Measurements from ENCODE around the gene GRB10. TPM values are rescaled to one million over a fixed set of nuclear protein-coding genes. Genes with fewer than 3 reads are reported as not detected.
A peak's percentile ranks its signal among the peaks of the same experiment; 100 is the strongest.

Gene GRB10
- 1 to 10 TPM; 6.3 to 6.6 TPM for total RNA-seq

DNA sequence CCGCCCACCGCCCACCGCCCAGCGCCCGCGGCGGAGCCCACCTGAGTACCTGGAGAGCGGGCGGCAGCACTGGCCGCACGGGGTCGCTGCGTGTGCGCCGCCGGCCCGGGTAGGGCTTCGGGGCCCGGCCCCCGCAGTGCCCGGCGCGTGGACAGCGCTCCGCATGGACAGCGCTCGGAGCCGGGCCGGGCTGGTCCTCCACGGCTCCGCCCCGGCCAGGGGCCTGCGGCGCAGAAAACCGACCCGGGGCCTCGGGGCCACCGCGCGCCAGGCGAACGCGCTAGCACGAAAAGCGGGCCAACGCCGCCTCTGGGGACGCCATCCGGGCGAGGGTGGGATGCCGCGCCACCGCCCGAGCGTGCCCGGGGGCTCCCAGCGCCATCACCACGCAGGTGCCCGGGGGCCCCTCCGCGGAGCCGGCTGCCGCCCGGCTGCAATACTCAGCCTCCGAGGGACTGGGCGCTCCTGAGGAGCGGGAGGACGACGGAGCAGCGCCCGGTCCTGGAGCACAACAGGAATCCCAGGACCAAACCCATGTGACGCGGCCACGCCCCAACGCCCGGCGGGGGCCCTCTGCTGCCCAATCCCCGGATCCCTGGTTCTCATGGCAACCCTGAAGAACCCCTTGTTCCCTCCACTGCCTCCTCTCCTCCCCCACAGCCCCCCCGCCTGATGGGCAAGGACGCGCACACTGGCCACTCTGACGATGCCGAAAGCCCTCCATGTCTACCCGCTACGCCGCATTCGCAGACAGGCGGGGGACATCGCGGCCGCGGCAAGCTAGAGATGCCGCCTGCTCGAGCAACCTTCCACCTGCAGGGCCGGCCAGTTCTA lies at the start of gene GRB10:
TSS of gene GRB10 (minus strand) at position 522 of the 834 bp plus-strand sequence. CDS start 50,574 bp downstream, outside the sequence.
- H3K36me3 Mint-ChIP-seq (ENCODE audit: low read depth) = no peaks in the 10 kb centered on the region
- H3K27ac Mint-ChIP-seq = no peak within 1 kb of the TSS
- H3K27me3 Mint-ChIP-seq (ENCODE audit: low read depth) = peaks cover 49% of the 10 kb centered on the region
- ChIA-PET CTCF (no interaction called here), POLR2A (no interaction called here)
- DNase-seq = no peak
- peaks cover 14% of the 10 kb centered on the region for H3K4me1 Mint-ChIP-seq (ENCODE audit: low read depth)
- peak within 1 kb of the TSS; percentile 44 for H3K4me3 Mint-ChIP-seq
- H3K9me3 Mint-ChIP-seq (ENCODE audit: insufficient read depth) = no peaks in the 10 kb centered on the region
- peak; percentile 49 for ATAC-seq

DNA sequence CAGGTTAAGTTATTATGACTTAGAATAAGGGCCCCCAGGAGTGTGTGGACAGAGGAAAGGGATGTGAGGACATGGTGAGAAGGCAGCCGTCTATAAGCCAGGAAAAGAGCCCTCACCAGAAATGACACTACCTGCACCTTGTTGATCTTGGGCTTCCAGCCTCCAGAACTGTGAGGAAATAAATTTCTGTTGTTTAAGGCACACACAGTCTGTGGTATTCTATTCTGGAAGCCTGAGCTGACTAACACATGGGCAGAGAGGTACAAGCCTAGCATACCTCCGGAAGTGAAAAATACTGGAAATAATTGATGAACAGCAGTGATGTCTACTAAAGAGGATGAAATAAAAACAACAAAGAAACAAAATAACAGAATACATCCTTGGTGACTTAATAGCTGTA lies 46.1 kb upstream of the GRB10 start:
- Mint-ChIP-seq H3K27ac (no peak overlapping the region), H3K4me3 (no peak overlapping the region), H3K36me3 (ENCODE audit: low read depth) (no peaks in the 10 kb centered on the region), H3K27me3 (ENCODE audit: low read depth) (peaks cover 32% of the 10 kb centered on the region), H3K9me3 (ENCODE audit: insufficient read depth) (no peaks in the 10 kb centered on the region), H3K4me1 (ENCODE audit: low read depth) (peaks cover 38% of the 10 kb centered on the region)
- ATAC-seq (no peak), DNase-seq (no peak)
- CTCF ChIA-PET = no interaction called here
- POLR2A ChIA-PET = no interaction called here

DNA sequence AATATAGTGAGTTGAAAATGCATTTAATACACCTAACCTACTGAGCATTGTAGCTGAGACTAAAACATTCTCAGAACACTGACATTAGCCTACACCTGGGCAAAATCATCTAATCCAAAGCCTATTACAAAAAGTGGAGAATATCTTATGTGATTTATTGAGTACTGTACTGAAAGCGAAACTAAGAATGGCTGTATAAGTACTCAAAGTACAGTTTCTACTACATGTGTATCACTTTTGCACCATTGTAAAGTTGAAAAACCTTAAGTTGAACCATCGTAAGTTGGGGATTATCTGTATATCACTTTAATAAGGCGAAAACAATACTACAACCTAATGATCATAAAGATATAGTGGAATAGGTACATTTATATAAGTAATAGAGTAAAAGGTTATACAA lies 45.4 kb upstream of the GRB10 start:
- no peaks in the 10 kb centered on the region for H3K36me3 Mint-ChIP-seq (ENCODE audit: low read depth)
- peaks cover 26% of the 10 kb centered on the region for H3K27me3 Mint-ChIP-seq (ENCODE audit: low read depth)
- H3K4me1 Mint-ChIP-seq (ENCODE audit: low read depth) = peaks cover 31% of the 10 kb centered on the region
- no peak for DNase-seq
- H3K9me3 Mint-ChIP-seq (ENCODE audit: insufficient read depth) = no peaks in the 10 kb centered on the region
- ATAC-seq = no peak
- ChIA-PET CTCF (no interaction called here), POLR2A (no interaction called here)
- H3K27ac Mint-ChIP-seq = no peak overlapping the region
- no peak overlapping the region for H3K4me3 Mint-ChIP-seq

DNA sequence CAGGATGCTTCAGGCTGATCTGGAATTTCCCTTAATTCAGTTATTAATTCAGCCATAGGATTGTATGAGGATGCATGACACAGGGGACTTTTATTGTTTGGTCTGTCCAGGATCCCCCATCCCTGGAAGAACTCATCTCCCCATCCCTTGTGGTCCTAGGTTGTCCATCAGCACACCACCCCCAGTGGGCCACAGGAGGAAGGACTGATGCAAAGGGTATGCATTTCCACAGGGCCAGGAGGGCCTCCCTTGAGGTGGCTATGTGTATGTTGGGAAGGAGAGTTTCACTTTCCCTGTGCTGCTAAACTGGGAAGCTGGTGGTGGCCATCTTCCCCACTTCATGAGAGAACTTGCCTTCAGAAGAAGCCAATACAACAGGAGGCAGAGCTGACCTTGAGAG lies 44.6 kb upstream of the GRB10 start:
- ChIA-PET CTCF (no interaction called here), POLR2A (no interaction called here)
- no peaks in the 10 kb centered on the region for H3K36me3 Mint-ChIP-seq (ENCODE audit: low read depth)
- H3K27me3 Mint-ChIP-seq (ENCODE audit: low read depth) = peaks cover 24% of the 10 kb centered on the region
- ATAC-seq = no peak
- H3K9me3 Mint-ChIP-seq (ENCODE audit: insufficient read depth) = no peaks in the 10 kb centered on the region
- H3K4me1 Mint-ChIP-seq (ENCODE audit: low read depth) = peaks cover 23% of the 10 kb centered on the region
- no peak overlapping the region for H3K4me3 Mint-ChIP-seq
- H3K27ac Mint-ChIP-seq = no peak overlapping the region
- no peak for DNase-seq

DNA sequence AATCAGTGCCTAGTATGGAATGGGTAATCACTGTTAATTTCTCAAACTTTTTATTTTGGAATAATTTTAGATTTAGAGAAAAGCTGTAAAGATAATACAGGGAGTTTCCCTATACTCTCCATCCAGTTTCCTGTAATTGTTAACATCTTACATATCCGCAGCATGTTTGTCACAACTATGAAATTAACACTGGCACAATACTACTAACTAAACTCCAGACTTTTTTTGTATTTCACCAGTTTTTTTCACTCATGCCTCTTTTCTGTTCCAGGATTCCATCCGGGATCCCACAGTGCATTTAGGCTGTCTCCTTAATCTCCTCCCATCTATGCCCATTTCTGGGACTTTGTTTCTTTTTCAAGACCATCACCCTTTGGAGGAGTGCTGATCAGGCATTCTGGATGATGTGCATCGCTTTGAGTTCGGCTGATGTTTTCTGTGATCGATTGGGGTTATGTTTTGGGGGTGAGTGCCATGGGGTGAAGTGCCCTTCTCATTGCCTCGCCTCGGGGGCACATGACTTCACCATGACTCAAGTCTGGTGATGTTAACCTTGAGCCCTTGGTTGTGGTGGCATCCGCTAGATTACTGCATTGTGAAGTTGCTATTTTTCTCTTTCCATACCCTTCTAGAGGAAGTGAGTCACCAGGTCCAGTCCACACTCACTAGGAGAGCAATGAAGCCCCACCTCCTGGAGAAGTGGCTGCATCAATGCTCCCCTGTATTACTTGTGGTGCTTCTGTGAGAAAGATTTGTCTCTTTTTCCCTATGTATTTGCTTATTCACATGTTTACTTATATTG lies 43.9 kb upstream of the GRB10 start:
- ChIA-PET CTCF (no interaction called here), POLR2A (no interaction called here)
- Mint-ChIP-seq H3K4me3 (no peak overlapping the region), H3K9me3 (ENCODE audit: insufficient read depth) (no peaks in the 10 kb centered on the region), H3K36me3 (ENCODE audit: low read depth) (no peaks in the 10 kb centered on the region), H3K4me1 (ENCODE audit: low read depth) (peaks cover 18% of the 10 kb centered on the region), H3K27ac (no peak overlapping the region), H3K27me3 (ENCODE audit: low read depth) (peaks cover 22% of the 10 kb centered on the region)
- peak; percentile 53 for DNase-seq
- ATAC-seq = peak; percentile 89

DNA sequence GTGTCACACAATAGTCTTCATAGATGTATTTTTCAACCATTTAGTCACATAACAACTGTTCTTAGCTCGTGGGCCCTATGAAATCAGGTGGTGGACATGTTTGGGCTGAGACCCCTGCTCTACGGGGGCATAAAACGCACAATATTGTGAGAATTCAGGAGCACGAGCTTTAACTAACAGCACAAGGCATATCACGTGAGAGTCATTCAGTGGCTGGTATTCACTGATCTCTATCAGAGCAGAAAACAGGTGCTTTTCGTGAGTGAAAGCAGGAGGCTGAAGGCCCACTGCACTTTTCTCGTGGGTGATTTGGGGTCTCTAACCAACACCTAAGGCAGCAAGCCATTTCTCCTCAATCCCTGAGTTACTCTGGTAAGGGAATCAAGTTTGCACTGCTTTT lies 42.8 kb upstream of the GRB10 start:
- DNase-seq (no peak), ATAC-seq (no peak)
- Mint-ChIP-seq H3K4me3 (no peak overlapping the region), H3K27ac (no peak overlapping the region), H3K36me3 (ENCODE audit: low read depth) (no peaks in the 10 kb centered on the region), H3K4me1 (ENCODE audit: low read depth) (peaks cover 18% of the 10 kb centered on the region), H3K9me3 (ENCODE audit: insufficient read depth) (no peaks in the 10 kb centered on the region), H3K27me3 (ENCODE audit: low read depth) (peaks cover 24% of the 10 kb centered on the region)
- CTCF ChIA-PET = no interaction called here
- POLR2A ChIA-PET = no interaction called here

DNA sequence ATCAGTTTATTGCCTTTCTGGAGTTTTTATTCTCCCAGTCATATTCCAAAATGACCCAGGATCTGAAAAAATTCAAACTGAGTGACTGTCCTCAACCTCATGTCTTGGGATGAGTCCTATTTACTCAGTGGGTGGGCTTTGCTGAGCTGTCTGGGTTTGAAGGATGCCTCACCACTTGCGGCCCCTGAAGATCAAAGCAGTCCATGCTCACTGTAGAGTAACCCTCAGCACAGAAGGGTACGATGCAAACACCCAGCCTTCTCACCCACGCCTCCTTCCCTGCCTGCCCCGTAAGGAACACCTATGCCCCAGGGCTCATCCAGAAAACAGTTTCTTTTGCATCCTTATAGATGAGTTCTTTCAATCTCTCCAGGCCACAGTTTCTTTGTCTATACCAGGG lies 42.2 kb upstream of the GRB10 start:
- DNase-seq (no peak), ATAC-seq (no peak)
- no peak overlapping the region for H3K4me3 Mint-ChIP-seq
- peaks cover 18% of the 10 kb centered on the region for H3K4me1 Mint-ChIP-seq (ENCODE audit: low read depth)
- POLR2A ChIA-PET = no interaction called here
- H3K36me3 Mint-ChIP-seq (ENCODE audit: low read depth) = no peaks in the 10 kb centered on the region
- peaks cover 20% of the 10 kb centered on the region for H3K27me3 Mint-ChIP-seq (ENCODE audit: low read depth)
- H3K9me3 Mint-ChIP-seq (ENCODE audit: insufficient read depth) = no peaks in the 10 kb centered on the region
- no peak overlapping the region for H3K27ac Mint-ChIP-seq
- CTCF ChIA-PET = no interaction called here

DNA sequence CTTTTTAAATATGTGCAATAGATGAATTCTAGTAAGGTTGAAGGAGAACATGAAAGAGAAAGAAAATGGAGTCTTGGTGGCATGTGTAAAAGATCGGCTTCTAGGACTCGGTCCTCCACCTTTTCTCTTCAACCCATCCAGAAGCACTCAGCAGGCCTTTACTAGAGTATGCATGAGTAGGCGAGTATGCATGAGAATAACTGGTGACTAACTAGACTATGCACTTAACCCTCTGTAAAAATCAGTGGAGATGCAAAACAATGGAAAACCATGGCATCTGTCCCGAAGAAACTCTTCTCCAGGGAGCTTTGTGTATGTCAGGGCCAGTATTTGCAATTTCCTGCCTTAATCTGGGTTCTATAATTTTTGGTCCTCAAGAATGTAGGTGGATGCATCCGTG lies 40.0 kb upstream of the GRB10 start:
- H3K27me3 Mint-ChIP-seq (ENCODE audit: low read depth) = peaks cover 18% of the 10 kb centered on the region
- H3K4me1 Mint-ChIP-seq (ENCODE audit: low read depth) = peaks cover 15% of the 10 kb centered on the region
- no peak overlapping the region for H3K27ac Mint-ChIP-seq
- no peak overlapping the region for H3K4me3 Mint-ChIP-seq
- no peaks in the 10 kb centered on the region for H3K9me3 Mint-ChIP-seq (ENCODE audit: insufficient read depth)
- ATAC-seq = no peak
- no peak for DNase-seq
- ChIA-PET CTCF (no interaction called here), POLR2A (interaction anchor here (0.6 kb wide), 1 partner anchor 11 kb away, joined by 3 read pairs; no protein-coding TSS in a partner anchor)
- no peaks in the 10 kb centered on the region for H3K36me3 Mint-ChIP-seq (ENCODE audit: low read depth)

DNA sequence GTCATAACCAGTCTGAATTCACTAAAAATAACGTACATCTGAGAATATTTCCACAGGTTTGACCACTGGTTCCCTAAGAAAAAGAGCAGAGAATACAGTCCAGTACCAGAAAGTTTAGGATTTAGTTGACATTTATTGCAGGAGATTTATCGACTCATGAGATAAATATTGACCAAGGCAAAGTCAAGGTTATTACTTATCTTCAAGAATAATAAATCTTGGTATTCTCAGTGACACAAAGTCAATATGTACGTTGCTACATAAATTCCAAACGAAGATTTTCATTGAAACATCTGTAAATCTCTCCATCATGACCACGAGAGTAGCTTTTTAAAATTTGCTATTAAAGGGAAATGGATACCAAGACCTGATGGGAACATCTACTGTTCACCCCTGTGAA lies 39.4 kb upstream of the GRB10 start:
- Mint-ChIP-seq H3K4me3 (no peak overlapping the region), H3K9me3 (ENCODE audit: insufficient read depth) (no peaks in the 10 kb centered on the region), H3K36me3 (ENCODE audit: low read depth) (no peaks in the 10 kb centered on the region), H3K27me3 (ENCODE audit: low read depth) (peaks cover 18% of the 10 kb centered on the region), H3K4me1 (ENCODE audit: low read depth) (peaks cover 9% of the 10 kb centered on the region), H3K27ac (no peak overlapping the region)
- DNase-seq = no peak
- no peak for ATAC-seq
- ChIA-PET POLR2A (no interaction called here), CTCF (no interaction called here)

DNA sequence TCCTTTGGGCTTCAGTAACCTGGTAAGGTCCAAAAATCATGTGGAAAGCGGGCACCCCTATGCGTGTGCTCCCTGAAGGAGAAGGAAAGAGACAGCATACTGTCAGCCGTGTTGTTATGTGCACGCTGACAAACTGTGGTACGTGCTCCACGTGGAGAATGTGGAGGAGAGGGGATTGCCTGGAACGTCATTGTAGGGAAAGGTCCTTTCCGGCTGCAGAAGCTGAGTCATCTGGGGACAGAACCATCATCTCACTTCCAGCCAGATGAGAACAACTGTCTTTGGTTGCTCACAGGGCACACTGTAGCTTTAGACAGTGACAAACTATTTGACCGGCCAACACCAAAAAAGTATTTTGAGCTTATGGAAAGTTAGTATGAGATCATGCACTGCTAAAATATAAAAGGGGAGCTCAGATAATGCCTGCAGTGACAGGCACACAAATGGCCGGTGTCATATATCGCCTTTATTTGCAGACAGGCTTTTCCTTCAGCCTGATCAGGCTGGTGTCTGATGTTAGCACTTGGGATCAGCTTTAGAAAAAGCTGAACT lies 38.8 kb upstream of the GRB10 start:
- H3K27me3 Mint-ChIP-seq (ENCODE audit: low read depth) = peaks cover 18% of the 10 kb centered on the region
- ChIA-PET CTCF (no interaction called here), POLR2A (no interaction called here)
- DNase-seq = no peak
- H3K4me1 Mint-ChIP-seq (ENCODE audit: low read depth) = peaks cover 3% of the 10 kb centered on the region
- H3K9me3 Mint-ChIP-seq (ENCODE audit: insufficient read depth) = no peaks in the 10 kb centered on the region
- no peak overlapping the region for H3K27ac Mint-ChIP-seq
- H3K4me3 Mint-ChIP-seq = no peak overlapping the region
- no peak for ATAC-seq
- no peaks in the 10 kb centered on the region for H3K36me3 Mint-ChIP-seq (ENCODE audit: low read depth)

DNA sequence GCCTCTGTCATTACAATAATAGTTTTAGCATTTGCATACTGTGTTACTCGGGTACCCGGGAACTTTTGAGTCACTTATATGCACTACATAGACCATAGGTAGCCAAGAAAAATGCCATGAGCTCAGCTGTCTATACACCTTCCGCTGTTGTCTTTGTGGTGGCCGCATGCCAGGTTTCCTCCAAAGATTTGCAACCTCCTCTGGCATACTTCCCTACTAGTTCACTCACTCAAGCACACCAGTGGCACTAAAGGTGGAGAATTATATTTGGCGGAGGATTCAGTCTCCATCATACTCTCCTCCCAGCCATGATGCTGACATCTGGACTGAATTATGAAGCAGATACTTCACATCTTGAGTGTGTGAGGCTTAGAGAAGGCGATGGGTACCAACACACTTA lies 35.6 kb upstream of the GRB10 start:
- ChIA-PET POLR2A (no interaction called here), CTCF (no interaction called here)
- DNase-seq (no peak), ATAC-seq (no peak)
- H3K36me3 Mint-ChIP-seq (ENCODE audit: low read depth) = no peaks in the 10 kb centered on the region
- H3K4me3 Mint-ChIP-seq = no peak overlapping the region
- no peak overlapping the region for H3K27ac Mint-ChIP-seq
- no peaks in the 10 kb centered on the region for H3K4me1 Mint-ChIP-seq (ENCODE audit: low read depth)
- H3K27me3 Mint-ChIP-seq (ENCODE audit: low read depth) = peaks cover 14% of the 10 kb centered on the region
- H3K9me3 Mint-ChIP-seq (ENCODE audit: insufficient read depth) = no peaks in the 10 kb centered on the region

DNA sequence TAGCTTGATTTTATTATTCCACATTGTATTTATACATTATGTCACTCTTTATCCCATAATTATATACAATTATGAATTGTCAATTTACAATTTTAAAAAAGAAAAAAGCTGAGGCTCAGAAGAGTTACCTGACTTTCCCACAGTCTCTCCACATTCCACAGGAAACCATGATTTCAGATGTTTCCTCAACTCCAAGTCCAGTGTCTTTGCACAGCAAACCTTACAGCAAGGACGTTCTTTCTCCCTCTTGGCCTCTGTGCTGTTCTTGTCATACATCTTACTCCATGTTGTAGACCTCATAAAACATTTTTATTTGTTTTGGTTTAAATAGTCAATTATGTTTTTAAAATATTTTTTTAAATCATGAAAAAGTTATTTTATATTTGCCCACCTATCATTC lies 34.9 kb upstream of the GRB10 start:
- Mint-ChIP-seq H3K4me3 (no peak overlapping the region), H3K27ac (no peak overlapping the region), H3K27me3 (ENCODE audit: low read depth) (peaks cover 14% of the 10 kb centered on the region), H3K36me3 (ENCODE audit: low read depth) (no peaks in the 10 kb centered on the region), H3K9me3 (ENCODE audit: insufficient read depth) (no peaks in the 10 kb centered on the region), H3K4me1 (ENCODE audit: low read depth) (no peaks in the 10 kb centered on the region)
- DNase-seq = no peak
- CTCF ChIA-PET = no interaction called here
- ATAC-seq = no peak
- POLR2A ChIA-PET = no interaction called here
